Activated T-cell treated with anti-CD3 and anti-CD28 coated beads for 4 hours (primary cell): ENCODE results near the gene SNCG.
"Not testable (repeated sequence)": the region's sequence is repeated elsewhere in the genome, so short reads cannot be mapped to it uniquely, and the experiment has no call there.

Source experiments
- DNase-seq: peaks from one replicate; pipeline ENCODE4 v3.0.0-alpha.2; 2020

SNCG gene

GRCh38 chr10:86945361-86946212 is 12.8 kb upstream of the SNCG start:
- DNase-seq = no peak

- no peak for DNase-seq
These were observed 11.9 kb upstream of the SNCG start for GRCh38 chr10:86946213-86947155.

- DNase-seq = not testable (repeated sequence)
These were observed 10.6 kb upstream of the SNCG start for GRCh38 chr10:86947806-86948205.

GRCh38 chr10:86950349-86950748 is 8.1 kb upstream of the SNCG start:
- DNase-seq = no peak

GRCh38 chr10:86951184-86951761 is 7.1 kb upstream of the SNCG start:
- DNase-seq = no peak

GRCh38 chr10:86952106-86952505 is 6.3 kb upstream of the SNCG start:
- DNase-seq = no peak

- not testable (repeated sequence) for DNase-seq
These were observed 5.7 kb upstream of the SNCG start for GRCh38 chr10:86952697-86953096.

- DNase-seq = no peak
These were observed 4.4 kb upstream of the SNCG start for GRCh38 chr10:86953747-86954680.

- DNase-seq = no peak
These were observed 3.5 kb upstream of the SNCG start for GRCh38 chr10:86954681-86955500.

GRCh38 chr10:86955501-86956194 is 2.8 kb upstream of the SNCG start:
- DNase-seq = no peak

- no peak for DNase-seq
These were observed 2.1 kb upstream of the SNCG start for GRCh38 chr10:86956195-86956847.

GRCh38 chr10:86956848-86957448 is 1.5 kb upstream of the SNCG start:
- DNase-seq = no peak

GRCh38 chr10:86957471-86958115 is 806 bp upstream of the SNCG start, which contains the start of gene MMRN2:
MMRN2 (minus strand) TSS chr10:86957615; CDS start chr10:86957541, 74 bp downstream.
- no peak for DNase-seq

GRCh38 chr10:86958901-86959736 is 720 bp downstream of the SNCG start:
- DNase-seq = no peak

GRCh38 chr10:86959737-86960002 is 1.3 kb downstream of the SNCG start:
- no peak for DNase-seq

GRCh38 chr10:86960003-86960862 is 1.8 kb downstream of the SNCG start:
- DNase-seq = no peak

GRCh38 chr10:86960863-86961434 is 2.5 kb downstream of the SNCG start:
- DNase-seq = no peak
